ENCODE data around the gene C1orf74.

DNA sequence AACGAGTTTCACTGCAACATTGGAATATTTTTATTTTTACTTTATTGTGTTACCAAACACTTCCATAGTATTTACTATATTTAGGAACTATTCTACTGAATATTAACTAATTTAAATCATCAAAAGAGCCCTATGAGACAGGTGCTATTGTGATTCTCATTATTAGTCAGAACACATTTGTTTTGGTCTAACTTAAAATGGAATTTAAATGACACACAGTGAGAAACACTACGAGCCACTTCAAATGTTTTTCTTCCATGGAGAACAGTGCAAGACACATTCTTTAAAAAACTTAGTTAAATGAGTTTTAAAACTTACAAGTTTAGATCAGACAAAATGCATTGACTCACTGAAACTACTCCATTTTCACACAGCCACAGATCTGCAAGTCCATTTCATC is 35.2 kb downstream of the C1orf74 start:
- TF ChIP-seq, protein P1, sequence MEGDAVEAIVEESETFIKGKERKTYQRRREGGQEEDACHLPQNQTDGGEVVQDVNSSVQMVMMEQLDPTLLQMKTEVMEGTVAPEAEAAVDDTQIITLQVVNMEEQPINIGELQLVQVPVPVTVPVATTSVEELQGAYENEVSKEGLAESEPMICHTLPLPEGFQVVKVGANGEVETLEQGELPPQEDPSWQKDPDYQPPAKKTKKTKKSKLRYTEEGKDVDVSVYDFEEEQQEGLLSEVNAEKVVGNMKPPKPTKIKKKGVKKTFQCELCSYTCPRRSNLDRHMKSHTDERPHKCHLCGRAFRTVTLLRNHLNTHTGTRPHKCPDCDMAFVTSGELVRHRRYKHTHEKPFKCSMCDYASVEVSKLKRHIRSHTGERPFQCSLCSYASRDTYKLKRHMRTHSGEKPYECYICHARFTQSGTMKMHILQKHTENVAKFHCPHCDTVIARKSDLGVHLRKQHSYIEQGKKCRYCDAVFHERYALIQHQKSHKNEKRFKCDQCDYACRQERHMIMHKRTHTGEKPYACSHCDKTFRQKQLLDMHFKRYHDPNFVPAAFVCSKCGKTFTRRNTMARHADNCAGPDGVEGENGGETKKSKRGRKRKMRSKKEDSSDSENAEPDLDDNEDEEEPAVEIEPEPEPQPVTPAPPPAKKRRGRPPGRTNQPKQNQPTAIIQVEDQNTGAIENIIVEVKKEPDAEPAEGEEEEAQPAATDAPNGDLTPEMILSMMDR (IDR thresholded peaks at IDR 0.05): no peak
- TF ChIP-seq POLR2AphosphoS5 (IDR thresholded peaks at IDR 0.05) (no peak), POLR2A (IDR thresholded peaks at IDR 0.05) (no peak), EP300 (IDR thresholded peaks at IDR 0.05) (no peak)
